WTC11 (cell line): ENCODE data around the gene DSTN. TPM values are rescaled to one million over a fixed set of nuclear protein-coding genes. Genes with fewer than 3 reads are reported as not detected.

Experiments
- ATAC-seq: fragments of 200-7000 bp; cut with Tn5 transposase; 2 replicates; pipeline ENCODE4 v1.10.0; 2021; ENCODE audit warnings: mild to moderate bottlenecking, moderate library complexity
- CTCF ChIA-PET: fragments of 300-600 bp; sonication (Branson Sonifier 250); formaldehyde crosslinking; loops from one replicate; lab custom pipeline; 2021; ENCODE audit warnings: antibody characterized with exemption; lab: Charles Lee
- POLR2A ChIA-PET: fragments of 350-600 bp; sonication (Branson Sonifier 250); formaldehyde crosslinking; loops from one replicate; lab custom pipeline; 2021; ENCODE audit warnings: antibody characterized with exemption; lab: Charles Lee
- DNase-seq: peaks from one replicate; pipeline ENCODE4 v3.0.0; 2021; ENCODE audit warnings: low spot score
- H3K27ac Mint-ChIP-seq: 2 replicates; pipeline ENCODE4 v1.8.0; 2021; ENCODE audit warnings: mixed read lengths
- H3K27me3 Mint-ChIP-seq: 2 replicates; pipeline ENCODE4 v1.8.0; 2021; ENCODE audit warnings: low read depth, mild to moderate bottlenecking, moderate library complexity, mixed read lengths
- H3K36me3 Mint-ChIP-seq: 2 replicates; pipeline ENCODE4 v1.8.0; 2021; ENCODE audit warnings: mixed read lengths
- H3K4me1 Mint-ChIP-seq: 2 replicates; pipeline ENCODE4 v1.8.0; 2022; ENCODE audit warnings: mixed read lengths
- H3K4me3 Mint-ChIP-seq: 2 replicates; pipeline ENCODE4 v1.8.0; 2021; ENCODE audit warnings: mild to moderate bottlenecking, moderate library complexity, mixed read lengths
- H3K9me3 Mint-ChIP-seq: 2 replicates; pipeline ENCODE4 v1.8.0; 2021; ENCODE audit warnings: mixed read lengths
- ATF1 ChIP-seq: sonication (generic); formaldehyde crosslinking; IDR thresholded peaks from 2 replicates; pipeline ENCODE4 v1.8.1; 2023; ENCODE audit warnings: mild to moderate bottlenecking, moderate library complexity, missing genetic modification reagents
- CBFB ChIP-seq: sonication (generic); formaldehyde crosslinking; IDR thresholded peaks from 2 replicates; pipeline ENCODE4 v1.8.1; 2022; ENCODE audit warnings: mild to moderate bottlenecking, low read depth, missing genetic modification reagents
- E2F5 ChIP-seq: sonication (generic); formaldehyde crosslinking; IDR thresholded peaks from 2 replicates; pipeline ENCODE4 v1.8.1; 2022; ENCODE audit warnings: mild to moderate bottlenecking, moderate library complexity, missing genetic modification reagents
- ERG ChIP-seq: fragments of 250-450 bp; sonication (Bioruptor Pico); IDR thresholded peaks from 2 replicates; pipeline ENCODE4 v1.8.0; 2021; ENCODE audit warnings: mild to moderate bottlenecking
- ETV6 ChIP-seq: sonication (generic); formaldehyde crosslinking; IDR thresholded peaks from 2 replicates; pipeline ENCODE4 v1.8.1; 2022; ENCODE audit warnings: mild to moderate bottlenecking, missing genetic modification reagents
- GABPB1 ChIP-seq: sonication (generic); formaldehyde crosslinking; IDR thresholded peaks from 2 replicates; pipeline ENCODE4 v1.8.1; 2023; ENCODE audit warnings: mild to moderate bottlenecking, missing genetic modification reagents
- IRF2 ChIP-seq: sonication (generic); formaldehyde crosslinking; IDR thresholded peaks from 2 replicates; pipeline ENCODE4 v1.8.0; 2022; ENCODE audit warnings: low read depth, missing genetic modification reagents, borderline replicate concordance
- NFE2L1 ChIP-seq: sonication (generic); formaldehyde crosslinking; IDR thresholded peaks from 2 replicates; pipeline ENCODE4 v1.8.1; 2023; ENCODE audit warnings: missing genetic modification reagents
- NR2C2 ChIP-seq: sonication (generic); formaldehyde crosslinking; IDR thresholded peaks from 2 replicates; pipeline ENCODE4 v1.8.0; 2022; ENCODE audit warnings: mild to moderate bottlenecking, missing genetic modification reagents
- RELA ChIP-seq: sonication (generic); formaldehyde crosslinking; IDR thresholded peaks from 2 replicates; pipeline ENCODE4 v1.8.1; 2022; ENCODE audit warnings: missing genetic modification reagents, mild to moderate bottlenecking, borderline replicate concordance
- SP1 ChIP-seq: sonication (generic); formaldehyde crosslinking; conservative IDR thresholded peaks from 2 replicates; pipeline ENCODE4 v1.8.1; 2022; ENCODE audit warnings: missing genetic modification reagents
- TP53 ChIP-seq: sonication (generic); formaldehyde crosslinking; IDR thresholded peaks from 2 replicates; pipeline ENCODE4 v1.8.1; 2023; ENCODE audit warnings: mild to moderate bottlenecking, missing genetic modification reagents
- USF1 ChIP-seq: sonication (generic); formaldehyde crosslinking; IDR thresholded peaks from 2 replicates; pipeline ENCODE4 v1.8.0; 2022; ENCODE audit warnings: mild to moderate bottlenecking, missing genetic modification reagents
- ZBTB43 ChIP-seq: sonication (generic); formaldehyde crosslinking; IDR thresholded peaks from 2 replicates; pipeline ENCODE4 v1.8.1; 2023; ENCODE audit warnings: mild to moderate bottlenecking, missing genetic modification reagents
- ZNF396 ChIP-seq: fragments of 250-450 bp; sonication (Bioruptor Pico); IDR thresholded peaks from 2 replicates; pipeline ENCODE4 v1.8.0; 2021; ENCODE audit warnings: mild to moderate bottlenecking, moderate library complexity, borderline replicate concordance
- ZNF512 ChIP-seq: sonication (generic); formaldehyde crosslinking; IDR thresholded peaks from 2 replicates; pipeline ENCODE4 v1.8.1; 2022; ENCODE audit warnings: missing genetic modification reagents, borderline replicate concordance
- ZNF532 ChIP-seq: fragments of 250-450 bp; sonication (Bioruptor Pico); IDR thresholded peaks from 2 replicates; pipeline ENCODE4 v1.9.0; 2021; ENCODE audit warnings: mild to moderate bottlenecking, borderline replicate concordance
- total RNA-seq: library from RNA; stranded (reverse); gene quantifications from 3 replicates; pipeline ENCODE4 v1.2.3, GENCODE V29; 2021
- TF ChIP-seq, protein P1 (sequence below): fragments of 250-450 bp; sonication (Bioruptor Pico); IDR thresholded peaks from 2 replicates; pipeline ENCODE4 v1.9.0; 2021; ENCODE audit warnings: mild to moderate bottlenecking
- TF ChIP-seq, protein P2 (sequence below): sonication (generic); formaldehyde crosslinking; conservative IDR thresholded peaks from 2 replicates; pipeline ENCODE4 v1.8.1; 2022; ENCODE audit warnings: mild to moderate bottlenecking, missing genetic modification reagents
- TF ChIP-seq, protein P3 (sequence below): fragments of 250-450 bp; sonication (Bioruptor Pico); IDR thresholded peaks from 2 replicates; pipeline ENCODE4 v1.9.0; 2021; ENCODE audit warnings: moderate library complexity, mild to moderate bottlenecking, inconsistent platforms, borderline replicate concordance

DSTN gene
- total RNA-seq, 1 experiment from 2014 or later, result 153 TPM

DNA sequence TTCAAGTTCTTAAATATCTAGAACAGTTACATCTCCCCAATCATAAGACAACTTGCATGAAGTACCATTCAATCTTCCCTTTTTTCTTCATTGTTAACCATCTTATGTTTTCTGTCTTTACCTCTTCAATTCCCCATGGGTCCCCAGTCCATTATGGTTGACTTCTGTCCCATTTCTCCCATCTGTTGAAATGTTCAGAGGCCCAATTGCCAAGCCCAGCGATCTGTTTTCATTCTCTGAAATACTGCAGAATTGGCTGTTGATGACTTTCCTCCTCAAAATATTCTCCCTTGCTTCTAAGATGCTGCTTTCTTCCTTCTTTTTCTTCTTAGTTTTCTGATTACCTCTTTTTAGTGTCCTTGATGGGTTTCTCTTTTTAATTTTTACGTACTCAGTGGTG lies 26.0 kb downstream of the DSTN start:
- peaks cover 2% of the 10 kb centered on the region; the same call in 1 of the 2 replicates for H3K36me3 Mint-ChIP-seq
- no peaks in the 10 kb centered on the region for H3K27me3 Mint-ChIP-seq
- CTCF ChIA-PET, result interaction anchor here (0.9 kb wide), 1 partner anchor 91 kb away, joined by 3 read pairs; no protein-coding TSS in a partner anchor
- POLR2A ChIA-PET, result no interaction called here
- 0 out of 2 replicates have a peak overlapping the region, but pooled peaks have one; percentile 11 for H3K27ac Mint-ChIP-seq
- no peaks in the 10 kb centered on the region for H3K9me3 Mint-ChIP-seq
- TF ChIP-seq ETV6, result no peak
- no peak for TF ChIP-seq ZNF512 (CRISPR knock-in tag)
- TF ChIP-seq ERG, result no peak
- TF ChIP-seq, protein P1, sequence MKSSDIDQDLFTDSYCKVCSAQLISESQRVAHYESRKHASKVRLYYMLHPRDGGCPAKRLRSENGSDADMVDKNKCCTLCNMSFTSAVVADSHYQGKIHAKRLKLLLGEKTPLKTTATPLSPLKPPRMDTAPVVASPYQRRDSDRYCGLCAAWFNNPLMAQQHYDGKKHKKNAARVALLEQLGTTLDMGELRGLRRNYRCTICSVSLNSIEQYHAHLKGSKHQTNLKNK, result no peak
- TF ChIP-seq IRF2 (CRISPR knock-in tag), result no peak
- no peak for TF ChIP-seq TP53
- TF ChIP-seq USF1 (CRISPR knock-in tag), result no peak
- TF ChIP-seq ZBTB43, result no peak
- TF ChIP-seq ATF1 (CRISPR knock-in tag), result no peak
- TF ChIP-seq, protein P2, sequence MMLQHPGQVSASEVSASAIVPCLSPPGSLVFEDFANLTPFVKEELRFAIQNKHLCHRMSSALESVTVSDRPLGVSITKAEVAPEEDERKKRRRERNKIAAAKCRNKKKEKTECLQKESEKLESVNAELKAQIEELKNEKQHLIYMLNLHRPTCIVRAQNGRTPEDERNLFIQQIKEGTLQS, result no peak
- TF ChIP-seq E2F5, result no peak
- TF ChIP-seq NFE2L1 (CRISPR knock-in tag), result no peak
- TF ChIP-seq GABPB1, result no peak
- TF ChIP-seq CBFB (CRISPR knock-in tag), result no peak
- no peak for TF ChIP-seq SP1 (CRISPR knock-in tag)
- no peak for TF ChIP-seq ZNF396
- TF ChIP-seq NR2C2, result no peak
- TF ChIP-seq, protein P3, sequence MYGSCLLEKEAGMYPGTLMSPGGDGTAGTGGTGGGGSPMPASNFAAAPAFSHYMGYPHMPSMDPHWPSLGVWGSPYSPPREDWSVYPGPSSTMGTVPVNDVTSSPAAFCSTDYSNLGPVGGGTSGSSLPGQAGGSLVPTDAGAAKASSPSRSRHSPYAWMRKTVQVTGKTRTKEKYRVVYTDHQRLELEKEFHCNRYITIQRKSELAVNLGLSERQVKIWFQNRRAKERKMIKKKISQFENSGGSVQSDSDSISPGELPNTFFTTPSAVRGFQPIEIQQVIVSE, result no peak
- TF ChIP-seq ZNF532 (CRISPR knock-in tag), result no peak
- TF ChIP-seq RELA (CRISPR knock-in tag), result no peak
- H3K4me1 Mint-ChIP-seq, result peaks cover 43% of the 10 kb centered on the region
- H3K4me3 Mint-ChIP-seq, result no peak overlapping the region
- no peak for ATAC-seq
- DNase-seq, result no peak
